ENCODE data around the gene PRR35. TPM values are rescaled to one million over a fixed set of nuclear protein-coding genes. Genes with fewer than 3 reads are reported as not detected.
A peak's percentile ranks its signal among the peaks of the same experiment; 100 is the strongest.

Gene PRR35
- polyA plus RNA-seq, 4 donors, result not detected

DNA sequence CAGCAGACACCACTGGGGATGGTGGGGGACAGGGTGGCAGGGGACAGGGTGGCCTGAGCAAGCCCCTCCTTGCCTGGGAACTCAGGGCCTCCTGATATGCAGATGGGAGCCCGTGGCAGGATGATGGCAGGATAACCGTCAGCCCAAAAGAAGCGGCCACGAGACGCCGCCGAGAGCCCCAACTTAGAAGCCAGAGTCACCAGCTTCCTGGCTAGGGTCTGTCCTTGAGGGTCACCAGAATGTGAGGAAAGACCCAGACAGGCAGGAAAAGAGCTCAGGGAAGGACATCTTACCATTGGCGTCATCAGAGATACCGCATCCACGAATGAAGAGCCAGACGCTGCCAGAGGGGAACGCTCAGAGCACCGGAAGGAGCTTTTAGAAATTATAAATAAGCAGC is 49.1 kb downstream of the PRR35 start:
- WGBS, 3 donors, result 87 to 89% (median 88%) methylated on average over 13 of the region's 13 CpGs
- Histone ChIP-seq H3K36me3 (ENCODE audit: control insufficient read depth in 3 of 3, insufficient read depth in 2 of 3, low read depth in 1 of 3, low read length in 3 of 3) (peaks cover 0 to 34% (median 0%) of the 10 kb centered on the region in 3 donors), H3K27me3 (ENCODE audit: control insufficient read depth in 3 of 3, insufficient read depth in 3 of 3, low read length in 3 of 3) (no peaks in the 10 kb centered on the region), H3K27ac (ENCODE audit: low read depth in 1 of 3, low read length in 2 of 3) (no peak overlapping the region), H3K4me1 (ENCODE audit: control insufficient read depth in 3 of 3, insufficient read depth in 2 of 3, low read depth in 1 of 3, low read length in 2 of 3) (no peaks in the 10 kb centered on the region), H3K4me3 (ENCODE audit: low read depth in 1 of 3, low read length in 3 of 3) (no peak overlapping the region), H3K9me3 (ENCODE audit: control insufficient read depth in 2 of 2, insufficient read depth in 1 of 2, low read depth in 1 of 2, low read length in 1 of 2) (peaks cover 0 to 28% of the 10 kb centered on the region in 2 donors)
- FAIRE-seq (no peak), DNase-seq (no peak)

- Histone ChIP-seq H3K27ac (ENCODE audit: low read depth in 1 of 3, low read length in 2 of 3) (no peak overlapping the region), H3K4me3 (ENCODE audit: low read depth in 1 of 3, low read length in 3 of 3) (no peak overlapping the region), H3K27me3 (ENCODE audit: control insufficient read depth in 3 of 3, insufficient read depth in 3 of 3, low read length in 3 of 3) (no peaks in the 10 kb centered on the region), H3K36me3 (ENCODE audit: control insufficient read depth in 3 of 3, insufficient read depth in 2 of 3, low read depth in 1 of 3, low read length in 3 of 3) (peaks cover 0 to 35% (median 0%) of the 10 kb centered on the region in 3 donors), H3K4me1 (ENCODE audit: control insufficient read depth in 3 of 3, insufficient read depth in 2 of 3, low read depth in 1 of 3, low read length in 2 of 3) (no peaks in the 10 kb centered on the region), H3K9me3 (ENCODE audit: control insufficient read depth in 2 of 2, insufficient read depth in 1 of 2, low read depth in 1 of 2, low read length in 1 of 2) (peaks cover 0 to 23% of the 10 kb centered on the region in 2 donors)
- FAIRE-seq (no peak), DNase-seq (no peak)
- 74 to 86% (median 83%) methylated on average over 14 of the region's 14 CpGs for WGBS, 3 donors
Observed at GRCh38 chr16:609984-610383, 49.8 kb downstream of the PRR35 start.

- Histone ChIP-seq H3K36me3 (ENCODE audit: control insufficient read depth in 3 of 3, insufficient read depth in 2 of 3, low read depth in 1 of 3, low read length in 3 of 3) (peaks cover 0 to 33% (median 0%) of the 10 kb centered on the region in 3 donors), H3K4me1 (ENCODE audit: control insufficient read depth in 3 of 3, insufficient read depth in 2 of 3, low read depth in 1 of 3, low read length in 2 of 3) (no peaks in the 10 kb centered on the region), H3K27me3 (ENCODE audit: control insufficient read depth in 3 of 3, insufficient read depth in 3 of 3, low read length in 3 of 3) (no peaks in the 10 kb centered on the region), H3K4me3 (ENCODE audit: low read depth in 1 of 3, low read length in 3 of 3) (no peak overlapping the region), H3K9me3 (ENCODE audit: control insufficient read depth in 2 of 2, insufficient read depth in 1 of 2, low read depth in 1 of 2, low read length in 1 of 2) (peaks cover 0 to 15% of the 10 kb centered on the region in 2 donors), H3K27ac (ENCODE audit: low read depth in 1 of 3, low read length in 2 of 3) (no peak overlapping the region)
- 51 to 71% (median 62%) methylated on average over 28 of the region's 28 CpGs for WGBS, 3 donors
- no peak for FAIRE-seq
- peak in 1 of 2 donors; percentile 60 for DNase-seq
Observed at GRCh38 chr16:610513-611381, 50.6 kb downstream of the PRR35 start.

DNA sequence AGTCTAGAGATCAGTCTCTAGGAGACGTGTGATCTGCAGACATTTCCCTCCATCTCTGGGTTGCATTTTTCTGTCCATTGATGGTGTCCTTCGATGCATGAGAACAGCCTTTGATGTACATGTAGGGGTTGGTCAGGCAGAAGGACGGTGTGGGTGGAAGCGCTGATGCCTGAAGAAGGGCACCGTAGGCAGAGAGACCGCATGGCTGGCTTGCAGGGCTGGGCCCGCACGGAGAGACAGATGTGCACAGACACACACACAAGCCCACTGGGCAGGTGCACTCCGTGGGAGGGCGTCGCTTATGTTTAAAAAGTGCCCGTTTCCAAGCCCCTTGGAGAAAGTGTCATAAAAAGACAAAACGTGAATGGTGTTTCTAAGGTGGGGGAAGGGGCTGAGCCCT is 54.9 kb downstream of the PRR35 start:
- Histone ChIP-seq H3K9me3 (ENCODE audit: control insufficient read depth in 2 of 2, insufficient read depth in 1 of 2, low read depth in 1 of 2, low read length in 1 of 2) (peaks cover 0 to 15% of the 10 kb centered on the region in 2 donors), H3K27me3 (ENCODE audit: control insufficient read depth in 3 of 3, insufficient read depth in 3 of 3, low read length in 3 of 3) (no peaks in the 10 kb centered on the region), H3K36me3 (ENCODE audit: control insufficient read depth in 3 of 3, insufficient read depth in 2 of 3, low read depth in 1 of 3, low read length in 3 of 3) (peaks cover 0 to 44% (median 0%) of the 10 kb centered on the region in 3 donors), H3K4me3 (ENCODE audit: low read depth in 1 of 3, low read length in 3 of 3) (no peak overlapping the region), H3K27ac (ENCODE audit: low read depth in 1 of 3, low read length in 2 of 3) (no peak overlapping the region), H3K4me1 (ENCODE audit: control insufficient read depth in 3 of 3, insufficient read depth in 2 of 3, low read depth in 1 of 3, low read length in 2 of 3) (peaks cover 0 to 2% (median 0%) of the 10 kb centered on the region in 3 donors)
- DNase-seq, result no peak
- WGBS, 3 donors, result 90 to 93% (median 93%) methylated on average over 13 of the region's 13 CpGs
- FAIRE-seq, result no peak

Other genes with a start within 250 kb of the PRR35 start
- gene AXIN1, start 207.7 kb upstream of the PRR35 start, polyA plus RNA-seq, result 10 to 100 TPM; 24.5 to 33.6 (median 27.6) TPM
- 100 to 1,000 TPM in 1 of 4 donors, 10 to 100 TPM in 3; 54.2 to 112 (median 92.1) TPM for gene MRPL28, start 189.9 kb upstream of the PRR35 start, polyA plus RNA-seq
- 10 to 100 TPM; 48.1 to 76.6 (median 64.9) TPM for gene PGAP6, start 178.4 kb upstream of the PRR35 start, polyA plus RNA-seq
- 10 to 100 TPM; 13.0 to 77.2 (median 34.9) TPM for gene NME4, start 163.2 kb upstream of the PRR35 start, polyA plus RNA-seq
- gene DECR2, start 158.5 kb upstream of the PRR35 start, polyA plus RNA-seq, result 100 to 1,000 TPM in 2 of 4 donors, 10 to 100 TPM in 2; 46.7 to 154 (median 99.2) TPM
- gene RAB11FIP3, start 134.7 kb upstream of the PRR35 start, polyA plus RNA-seq, result 100 to 1,000 TPM in 1 of 4 donors, 10 to 100 TPM in 3; 25.4 to 111 (median 37.2) TPM
- 100 to 1,000 TPM in 1 of 4 donors, 10 to 100 TPM in 3; 51.3 to 105 (median 70.2) TPM for gene CAPN15, start 32.7 kb upstream of the PRR35 start, polyA plus RNA-seq
- gene NHLRC4, start 6.6 kb downstream of the PRR35 start, polyA plus RNA-seq, result 1 to 10 TPM in 1 of 4 donors, under 1 TPM in 2, not detected in 1; 0.45 to 2.2 (median 0.79) TPM
- gene PIGQ, start 9.6 kb downstream of the PRR35 start, polyA plus RNA-seq, result 10 to 100 TPM; 21.3 to 43.5 (median 28.0) TPM
- gene RAB40C, start 29.7 kb downstream of the PRR35 start, polyA plus RNA-seq, result 10 to 100 TPM; 28.9 to 49.0 (median 34.6) TPM
- gene WFIKKN1, start 70.6 kb downstream of the PRR35 start, polyA plus RNA-seq, result 1 to 10 TPM in 3 of 4 donors, under 1 TPM in 1; 0.60 to 7.6 (median 3.6) TPM
- gene METTL26, start 75.9 kb downstream of the PRR35 start, polyA plus RNA-seq, result 100 to 1,000 TPM in 3 of 4 donors, 10 to 100 TPM in 1; 54.4 to 135 (median 113) TPM
- 100 to 1,000 TPM in 3 of 4 donors, 10 to 100 TPM in 1; 43.4 to 279 (median 166) TPM for gene MCRIP2, start 81.4 kb downstream of the PRR35 start, polyA plus RNA-seq
- gene WDR90, start 89.0 kb downstream of the PRR35 start, polyA plus RNA-seq, result 10 to 100 TPM; 15.7 to 36.5 (median 25.6) TPM
- 100 to 1,000 TPM in 3 of 4 donors, 10 to 100 TPM in 1; 89.3 to 207 (median 159) TPM for gene RHOT2, start 107.7 kb downstream of the PRR35 start, polyA plus RNA-seq
- gene RHBDL1, start 115.3 kb downstream of the PRR35 start, polyA plus RNA-seq, result 1 to 10 TPM; 2.7 to 6.2 (median 4.7) TPM
- gene STUB1, start 120.0 kb downstream of the PRR35 start, polyA plus RNA-seq, result 100 to 1,000 TPM in 3 of 4 donors, 10 to 100 TPM in 1; 66.2 to 122 (median 118) TPM
- gene JMJD8, start 123.9 kb downstream of the PRR35 start, polyA plus RNA-seq, result 10 to 100 TPM; 23.0 to 46.2 (median 31.9) TPM
- gene WDR24, start 130.0 kb downstream of the PRR35 start, polyA plus RNA-seq, result 10 to 100 TPM in 1 of 4 donors, 1 to 10 TPM in 3; 5.4 to 11.7 (median 9.3) TPM
- 1 to 10 TPM in 3 of 4 donors, under 1 TPM in 1; 0.81 to 3.4 (median 1.2) TPM for gene FBXL16, start 145.4 kb downstream of the PRR35 start, polyA plus RNA-seq
- gene METRN, start 154.7 kb downstream of the PRR35 start, polyA plus RNA-seq, result 10 to 100 TPM in 2 of 4 donors, 1 to 10 TPM in 2; 4.9 to 14.1 (median 9.3) TPM
- 10 to 100 TPM; 23.0 to 55.5 (median 38.1) TPM for gene ANTKMT, start 160.8 kb downstream of the PRR35 start, polyA plus RNA-seq
- gene CCDC78, start 166.0 kb downstream of the PRR35 start, polyA plus RNA-seq, result 1 to 10 TPM in 1 of 4 donors, under 1 TPM in 2, not detected in 1; 0.72 to 1.6 (median 0.95) TPM
- 1 to 10 TPM; 1.4 to 4.8 (median 3.4) TPM for gene HAGHL, start 166.7 kb downstream of the PRR35 start, polyA plus RNA-seq
- 10 to 100 TPM; 32.5 to 68.0 (median 44.7) TPM for gene CIAO3, start 180.6 kb downstream of the PRR35 start, polyA plus RNA-seq
- 10 to 100 TPM in 1 of 4 donors, 1 to 10 TPM in 3; 1.3 to 29.7 (median 4.5) TPM for gene MSLN, start 200.3 kb downstream of the PRR35 start, polyA plus RNA-seq
- gene RPUSD1, start 228.0 kb downstream of the PRR35 start, polyA plus RNA-seq, result 10 to 100 TPM; 17.6 to 26.2 (median 21.6) TPM
- gene CHTF18, start 228.2 kb downstream of the PRR35 start, polyA plus RNA-seq, result 10 to 100 TPM in 2 of 4 donors, 1 to 10 TPM in 2; 5.6 to 24.6 (median 13.5) TPM
- 1 to 10 TPM in 2 of 4 donors, under 1 TPM in 2; 0.73 to 3.0 (median 1.9) TPM for gene GNG13, start 240.3 kb downstream of the PRR35 start, polyA plus RNA-seq